Chondrocyte (in vitro differentiated cells): ENCODE measurements around the gene CXCL12. TPM values are rescaled to one million over a fixed set of nuclear protein-coding genes. Genes with fewer than 3 reads are reported as not detected.

Experiments used
- DNase-seq: peaks from one replicate; pipeline ENCODE4 v3.0.0; 2021; ENCODE audit warnings: mixed read lengths, low spot score
- H3K27ac Mint-ChIP-seq: one replicate; pipeline ENCODE4 v1.8.0; 2021; ENCODE audit warnings: mild to moderate bottlenecking, moderate library complexity, mixed read lengths; ENCODE audit not compliant: unreplicated experiment
- H3K27me3 Mint-ChIP-seq: 2 replicates; pipeline ENCODE4 v1.8.0; 2021; ENCODE audit warnings: low read depth, mixed read lengths
- H3K36me3 Mint-ChIP-seq: 2 replicates; pipeline ENCODE4 v1.8.0; 2021; ENCODE audit warnings: low read depth, mixed read lengths
- H3K4me1 Mint-ChIP-seq: 2 replicates; pipeline ENCODE4 v1.8.0; 2021; ENCODE audit warnings: low read depth, mild to moderate bottlenecking, mixed read lengths
- H3K4me3 Mint-ChIP-seq: one replicate; pipeline ENCODE4 v1.8.0; 2021; ENCODE audit warnings: mild to moderate bottlenecking, moderate library complexity, mixed read lengths; ENCODE audit not compliant: unreplicated experiment
- H3K9me3 Mint-ChIP-seq: 2 replicates; pipeline ENCODE4 v1.8.0; 2021; ENCODE audit warnings: low read depth, mixed read lengths
- total RNA-seq: library from RNA; stranded (reverse); gene quantifications from 3 replicates; pipeline ENCODE4 v1.2.1, GENCODE V29; 2021
- TF ChIP-seq, protein P1 (sequence below): fragments of 200-600 bp; sonication (generic); IDR thresholded peaks from 2 replicates; pipeline ENCODE4 v1.5.0; 2021; ENCODE audit warnings: antibody characterized with exemption, mild to moderate bottlenecking, moderate library complexity

The CXCL12 gene
- total RNA-seq, 1 donor from 2014 or later = 65.5 TPM

DNA sequence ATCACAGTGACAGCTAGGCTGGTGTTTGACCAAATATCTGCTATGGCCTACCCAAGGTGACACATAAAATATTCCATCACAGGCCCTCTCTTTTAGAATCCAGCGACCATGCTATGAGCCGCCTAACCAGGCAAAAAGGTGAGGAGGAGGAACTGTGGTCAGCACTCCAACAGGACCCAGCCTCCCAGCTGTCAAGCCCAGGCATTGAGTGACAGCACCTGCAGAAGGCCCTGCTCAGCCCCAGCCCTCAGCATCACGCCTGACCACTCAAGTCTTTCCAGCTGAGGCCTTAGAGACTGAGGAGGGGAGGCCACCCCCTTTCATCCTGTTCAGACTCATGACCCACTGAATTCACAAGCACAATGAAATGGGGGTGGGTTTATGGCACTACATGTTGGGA is 43.0 kb downstream of the CXCL12 start:
- peaks cover 20% of the 10 kb centered on the region for H3K27me3 Mint-ChIP-seq
- TF ChIP-seq, protein P1, sequence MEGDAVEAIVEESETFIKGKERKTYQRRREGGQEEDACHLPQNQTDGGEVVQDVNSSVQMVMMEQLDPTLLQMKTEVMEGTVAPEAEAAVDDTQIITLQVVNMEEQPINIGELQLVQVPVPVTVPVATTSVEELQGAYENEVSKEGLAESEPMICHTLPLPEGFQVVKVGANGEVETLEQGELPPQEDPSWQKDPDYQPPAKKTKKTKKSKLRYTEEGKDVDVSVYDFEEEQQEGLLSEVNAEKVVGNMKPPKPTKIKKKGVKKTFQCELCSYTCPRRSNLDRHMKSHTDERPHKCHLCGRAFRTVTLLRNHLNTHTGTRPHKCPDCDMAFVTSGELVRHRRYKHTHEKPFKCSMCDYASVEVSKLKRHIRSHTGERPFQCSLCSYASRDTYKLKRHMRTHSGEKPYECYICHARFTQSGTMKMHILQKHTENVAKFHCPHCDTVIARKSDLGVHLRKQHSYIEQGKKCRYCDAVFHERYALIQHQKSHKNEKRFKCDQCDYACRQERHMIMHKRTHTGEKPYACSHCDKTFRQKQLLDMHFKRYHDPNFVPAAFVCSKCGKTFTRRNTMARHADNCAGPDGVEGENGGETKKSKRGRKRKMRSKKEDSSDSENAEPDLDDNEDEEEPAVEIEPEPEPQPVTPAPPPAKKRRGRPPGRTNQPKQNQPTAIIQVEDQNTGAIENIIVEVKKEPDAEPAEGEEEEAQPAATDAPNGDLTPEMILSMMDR = no peak
- no peaks in the 10 kb centered on the region for H3K9me3 Mint-ChIP-seq
- no peak overlapping the region for H3K27ac Mint-ChIP-seq
- H3K4me3 Mint-ChIP-seq = no peak overlapping the region
- peaks cover 2% of the 10 kb centered on the region for H3K36me3 Mint-ChIP-seq
- no peak for DNase-seq
- no peaks in the 10 kb centered on the region for H3K4me1 Mint-ChIP-seq

DNA sequence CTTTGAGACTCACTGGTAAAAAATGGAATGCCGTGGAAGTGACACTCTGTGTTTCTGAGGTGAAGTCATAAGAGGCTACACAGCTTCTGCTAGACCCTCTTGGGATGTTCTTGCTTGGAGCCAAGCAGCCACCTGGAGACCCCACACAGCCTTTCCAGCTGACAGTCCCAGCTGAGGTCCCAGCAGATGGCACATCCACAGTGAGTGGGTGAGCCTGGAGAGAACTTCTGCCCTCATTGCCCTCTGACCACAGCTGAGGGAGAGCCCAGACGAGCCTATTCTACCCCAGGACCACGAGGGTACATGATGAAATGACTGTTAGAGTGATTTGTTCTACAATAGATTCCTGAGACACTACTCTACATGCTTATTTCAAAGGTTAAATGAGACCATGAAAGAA is 44.3 kb downstream of the CXCL12 start:
- H3K4me3 Mint-ChIP-seq = no peak overlapping the region

GRCh38 chr10:44339218-44339617 is 45.7 kb downstream of the CXCL12 start:
- TF ChIP-seq, protein P1 = no peak
- no peaks in the 10 kb centered on the region for H3K9me3 Mint-ChIP-seq
- no peak for DNase-seq
- no peak overlapping the region for H3K27ac Mint-ChIP-seq
- H3K36me3 Mint-ChIP-seq = no peaks in the 10 kb centered on the region
- peaks cover 9% of the 10 kb centered on the region for H3K27me3 Mint-ChIP-seq
- H3K4me1 Mint-ChIP-seq = peaks cover 13% of the 10 kb centered on the region
- no peak overlapping the region for H3K4me3 Mint-ChIP-seq

More for the DNA sequence above, 44.3 kb downstream of the CXCL12 start:
- H3K27ac Mint-ChIP-seq = no peak overlapping the region
- H3K9me3 Mint-ChIP-seq = no peaks in the 10 kb centered on the region
- peaks cover 18% of the 10 kb centered on the region for H3K27me3 Mint-ChIP-seq
- H3K36me3 Mint-ChIP-seq = peaks cover 2% of the 10 kb centered on the region
- H3K4me1 Mint-ChIP-seq = no peaks in the 10 kb centered on the region
- no peak for DNase-seq
- TF ChIP-seq, protein P1 = no peak

DNA sequence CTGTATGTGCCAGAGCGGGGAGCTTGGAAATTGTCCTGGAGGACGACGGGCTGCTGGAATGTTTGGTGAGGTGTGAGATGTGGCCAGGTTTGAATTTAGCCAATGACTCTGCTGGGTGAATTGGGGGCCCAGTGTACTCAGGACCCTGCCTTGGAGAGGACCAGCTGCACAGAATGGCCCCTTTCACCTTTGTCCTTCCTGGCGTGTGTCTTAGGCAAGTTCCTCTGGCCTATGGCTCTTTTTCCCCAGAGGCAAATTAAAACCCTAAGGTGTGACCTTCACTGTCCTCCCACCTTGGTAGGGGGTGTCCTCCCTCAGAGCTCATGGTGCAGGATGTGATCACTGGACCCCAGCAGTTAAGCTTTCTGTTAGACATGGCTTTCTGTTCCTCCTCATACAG is 47.8 kb downstream of the CXCL12 start:
- Mint-ChIP-seq H3K36me3 (no peaks in the 10 kb centered on the region), H3K27ac (no peak overlapping the region), H3K9me3 (no peaks in the 10 kb centered on the region), H3K27me3 (peaks cover 3% of the 10 kb centered on the region), H3K4me3 (no peak overlapping the region), H3K4me1 (peaks cover 18% of the 10 kb centered on the region)
- no peak for DNase-seq
- TF ChIP-seq, protein P1 = no peak

DNA sequence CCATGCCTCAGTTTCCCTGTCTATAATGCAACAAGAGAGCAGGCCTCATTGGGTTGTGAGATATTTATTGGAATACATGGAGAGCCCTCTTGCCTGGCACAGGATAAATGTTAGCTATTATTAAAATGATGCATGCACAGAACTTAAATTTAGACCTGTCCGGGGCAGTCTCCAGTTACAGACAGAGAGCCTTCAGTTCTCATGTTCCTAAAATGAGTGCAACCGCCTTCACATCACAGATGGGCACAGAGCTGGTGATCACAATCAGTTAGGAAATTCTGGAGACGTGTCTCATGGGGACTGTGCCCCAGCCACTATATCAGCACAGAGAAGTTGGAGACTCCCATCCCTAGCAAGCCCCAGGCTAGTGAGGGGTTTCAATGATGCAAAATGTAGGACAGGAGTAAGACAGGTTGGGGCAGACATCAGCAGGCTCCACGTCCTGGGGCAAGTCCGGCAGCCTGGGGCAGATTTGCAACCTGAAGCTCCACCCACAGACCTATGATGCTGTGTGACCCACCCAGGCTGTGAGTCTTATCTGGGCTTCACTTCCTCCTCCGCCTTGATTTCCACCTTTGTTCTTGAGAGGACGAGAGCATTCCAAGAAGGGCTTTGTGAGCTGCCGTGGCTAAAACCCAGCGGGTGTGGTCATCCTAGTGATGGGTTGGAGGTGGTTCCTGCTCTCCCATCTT is 49.4 kb downstream of the CXCL12 start:
- H3K36me3 Mint-ChIP-seq = no peaks in the 10 kb centered on the region

More for the DNA sequence above, 49.4 kb downstream of the CXCL12 start:
- H3K27me3 Mint-ChIP-seq = peaks cover 3% of the 10 kb centered on the region
- H3K4me3 Mint-ChIP-seq = no peak overlapping the region
- no peaks in the 10 kb centered on the region for H3K9me3 Mint-ChIP-seq
- H3K4me1 Mint-ChIP-seq = peaks cover 18% of the 10 kb centered on the region
- H3K27ac Mint-ChIP-seq = no peak overlapping the region
- DNase-seq = no peak
- TF ChIP-seq, protein P1 = no peak
